Panc1 (cell line): ENCODE results near the gene SHC3. TPM values are rescaled to one million over a fixed set of nuclear protein-coding genes. Genes with fewer than 3 reads are reported as not detected.

Source experiments
- ATAC-seq: fragments of 200-7000 bp; cut with Tn5 transposase; 2 replicates; pipeline ENCODE4 v1.9.1; 2020; ENCODE audit warnings: mild to moderate bottlenecking, moderate library complexity
- BruUV-seq: library from RNA; stranded (reverse); fragments of 400-500 nt; replicated peaks from 2 replicates; lab custom pipeline; 2021; lab: Mats Ljungman, UMichigan
- CTCF ChIA-PET: fragments of 300-600 bp; sonication (Branson Sonifier 250); formaldehyde crosslinking; loops from one replicate; lab custom pipeline; 2022; ENCODE audit warnings: antibody characterized with exemption; lab: Charles Lee
- POLR2A ChIA-PET: fragments of 300-600 bp; sonication (Branson Sonifier 250); formaldehyde crosslinking; loops from one replicate; lab custom pipeline; 2022; ENCODE audit warnings: antibody characterized with exemption; lab: Charles Lee
- DNase-seq: peaks from one replicate; pipeline ENCODE4 v3.0.0-alpha.2; 2010; ENCODE audit warnings: low read depth, low spot score
- H3K27ac ChIP-seq: 2 replicates; pipeline ENCODE4 v1.5.1; 2011; ENCODE audit warnings: mild to moderate bottlenecking, low read length, inconsistent platforms
- H3K27me3 ChIP-seq: fragments of 200-500 bp; sonication (Bioruptor generic); 2 replicates; pipeline ENCODE4 v1.6.0; 2014; ENCODE audit warnings: low read length, inconsistent platforms; ENCODE audit not compliant: control insufficient read depth, insufficient read depth
- H3K36me3 ChIP-seq: fragments of 200-500 bp; sonication (Bioruptor generic); 2 replicates; pipeline ENCODE4 v1.5.1; 2014; ENCODE audit warnings: inconsistent platforms, mild to moderate bottlenecking, low read length, moderate library complexity; ENCODE audit not compliant: control insufficient read depth, insufficient read depth
- H3K4me1 ChIP-seq: 2 replicates; pipeline ENCODE4 v1.5.1; 2011; ENCODE audit warnings: inconsistent platforms, mild to moderate bottlenecking, low read length, moderate library complexity; ENCODE audit not compliant: control insufficient read depth, insufficient read depth
- H3K4me3 ChIP-seq, 2 experiments: 2 replicates each; pipeline ENCODE4 v1.5.1; 2011 to 2012; ENCODE audit warnings: low read depth in 2 of 2, low read length in 2 of 2, mild to moderate bottlenecking in 2 of 2, inconsistent platforms in 1 of 2, moderate library complexity in 1 of 2
- H3K9me3 ChIP-seq: fragments of 200-500 bp; sonication (Bioruptor generic); 2 replicates; pipeline ENCODE4 v1.5.1; 2014; ENCODE audit warnings: low read depth, mild to moderate bottlenecking, inconsistent platforms, low read length, moderate library complexity; ENCODE audit not compliant: control insufficient read depth, insufficient read depth
- POLR2AphosphoS5 ChIP-seq: IDR thresholded peaks from 2 replicates; pipeline ENCODE4 v1.6.1; 2012; ENCODE audit warnings: mild to moderate bottlenecking, low read depth, low read length, moderate library complexity
- SIN3A ChIP-seq: IDR thresholded peaks from 2 replicates; pipeline ENCODE4 v1.6.1; 2012; ENCODE audit warnings: low read depth, mild to moderate bottlenecking, low read length, moderate library complexity, borderline replicate concordance; ENCODE audit not compliant: insufficient read depth
- TCF7L2 ChIP-seq: IDR thresholded peaks from 2 replicates; pipeline ENCODE4 v1.6.1; 2011; ENCODE audit warnings: mild to moderate bottlenecking, low read depth, low read length, inconsistent platforms
- in situ Hi-C: cut with HindIII; loops from 2 replicates; pipeline ENCODE4 v1.10.0; 2016; ENCODE audit warnings: low sequenced_read_pairs, low pct_unique_long_range_greater_than_20kb
- intact Hi-C: fragments of 100-400 bp; cut with micrococcal nuclease; formaldehyde crosslinking; loops from one replicate; pipeline ENCODE4 v1.10.0; 2022; ENCODE audit not compliant: unreplicated experiment
- total RNA-seq: library from RNA; stranded (reverse); gene quantifications from one replicate; pipeline ENCODE4 v1.2.1, GENCODE V29; 2021; ENCODE audit not compliant: unreplicated experiment
- TF ChIP-seq, protein P1 (sequence below), 2 experiments: IDR thresholded peaks; 2 replicates each; pipeline ENCODE4 v1.6.1; 2011 to 2012; ENCODE audit warnings: low read depth in 2 of 2, control low read depth in 1 of 2, low read length in 1 of 2, mild to moderate bottlenecking in 1 of 2, moderate library complexity in 1 of 2; ENCODE audit not compliant: insufficient read depth in 1 of 2
- TF ChIP-seq, protein P2 (sequence below): fragments of 450-650 bp; IDR thresholded peaks from 2 replicates; pipeline ENCODE4 v1.5.1; 2017; ENCODE audit warnings: mild to moderate bottlenecking

SHC3 gene
- total RNA-seq, 1 experiment from 2014 or later = 1.7 TPM

DNA sequence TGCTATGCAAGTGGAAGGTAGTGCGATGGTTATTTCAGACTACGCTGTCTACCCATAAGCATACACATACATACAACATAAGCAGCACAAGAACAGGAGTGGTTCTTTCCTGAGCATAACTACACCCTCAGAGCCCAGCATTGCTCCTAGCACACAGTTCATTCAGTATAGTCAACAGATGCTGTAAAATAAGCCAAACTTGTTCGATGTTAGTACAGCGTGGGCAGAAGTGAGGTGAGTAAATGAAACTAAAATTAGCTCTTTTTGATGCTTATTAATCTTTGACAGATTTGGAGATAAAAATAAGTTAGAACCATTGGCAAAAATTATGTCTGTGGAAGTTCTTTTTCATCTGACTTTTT, 139.5 kb downstream of the SHC3 start:
- POLR2A ChIA-PET = no interaction called here
- Histone ChIP-seq H3K9me3 (no peaks in the 10 kb centered on the region), H3K27me3 (no peaks in the 10 kb centered on the region), H3K36me3 (no peaks in the 10 kb centered on the region), H3K4me1 (no peaks in the 10 kb centered on the region), H3K27ac (no peak overlapping the region), H3K4me3 (no peak overlapping the region)
- DNase-seq = no peak
- CTCF ChIA-PET = no interaction called here
- intact Hi-C loops = no loop called here
- in situ Hi-C loops = no loop called here
- TF ChIP-seq POLR2AphosphoS5 (no peak), TCF7L2 (no peak), SIN3A (no peak)
- TF ChIP-seq, protein P1, sequence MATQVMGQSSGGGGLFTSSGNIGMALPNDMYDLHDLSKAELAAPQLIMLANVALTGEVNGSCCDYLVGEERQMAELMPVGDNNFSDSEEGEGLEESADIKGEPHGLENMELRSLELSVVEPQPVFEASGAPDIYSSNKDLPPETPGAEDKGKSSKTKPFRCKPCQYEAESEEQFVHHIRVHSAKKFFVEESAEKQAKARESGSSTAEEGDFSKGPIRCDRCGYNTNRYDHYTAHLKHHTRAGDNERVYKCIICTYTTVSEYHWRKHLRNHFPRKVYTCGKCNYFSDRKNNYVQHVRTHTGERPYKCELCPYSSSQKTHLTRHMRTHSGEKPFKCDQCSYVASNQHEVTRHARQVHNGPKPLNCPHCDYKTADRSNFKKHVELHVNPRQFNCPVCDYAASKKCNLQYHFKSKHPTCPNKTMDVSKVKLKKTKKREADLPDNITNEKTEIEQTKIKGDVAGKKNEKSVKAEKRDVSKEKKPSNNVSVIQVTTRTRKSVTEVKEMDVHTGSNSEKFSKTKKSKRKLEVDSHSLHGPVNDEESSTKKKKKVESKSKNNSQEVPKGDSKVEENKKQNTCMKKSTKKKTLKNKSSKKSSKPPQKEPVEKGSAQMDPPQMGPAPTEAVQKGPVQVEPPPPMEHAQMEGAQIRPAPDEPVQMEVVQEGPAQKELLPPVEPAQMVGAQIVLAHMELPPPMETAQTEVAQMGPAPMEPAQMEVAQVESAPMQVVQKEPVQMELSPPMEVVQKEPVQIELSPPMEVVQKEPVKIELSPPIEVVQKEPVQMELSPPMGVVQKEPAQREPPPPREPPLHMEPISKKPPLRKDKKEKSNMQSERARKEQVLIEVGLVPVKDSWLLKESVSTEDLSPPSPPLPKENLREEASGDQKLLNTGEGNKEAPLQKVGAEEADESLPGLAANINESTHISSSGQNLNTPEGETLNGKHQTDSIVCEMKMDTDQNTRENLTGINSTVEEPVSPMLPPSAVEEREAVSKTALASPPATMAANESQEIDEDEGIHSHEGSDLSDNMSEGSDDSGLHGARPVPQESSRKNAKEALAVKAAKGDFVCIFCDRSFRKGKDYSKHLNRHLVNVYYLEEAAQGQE (IDR thresholded peaks at IDR 0.05; ENCODE audit: insufficient read depth in 1 of 2, low read depth in 2 of 2, low read length in 1 of 2) = no peak
- TF ChIP-seq, protein P2, sequence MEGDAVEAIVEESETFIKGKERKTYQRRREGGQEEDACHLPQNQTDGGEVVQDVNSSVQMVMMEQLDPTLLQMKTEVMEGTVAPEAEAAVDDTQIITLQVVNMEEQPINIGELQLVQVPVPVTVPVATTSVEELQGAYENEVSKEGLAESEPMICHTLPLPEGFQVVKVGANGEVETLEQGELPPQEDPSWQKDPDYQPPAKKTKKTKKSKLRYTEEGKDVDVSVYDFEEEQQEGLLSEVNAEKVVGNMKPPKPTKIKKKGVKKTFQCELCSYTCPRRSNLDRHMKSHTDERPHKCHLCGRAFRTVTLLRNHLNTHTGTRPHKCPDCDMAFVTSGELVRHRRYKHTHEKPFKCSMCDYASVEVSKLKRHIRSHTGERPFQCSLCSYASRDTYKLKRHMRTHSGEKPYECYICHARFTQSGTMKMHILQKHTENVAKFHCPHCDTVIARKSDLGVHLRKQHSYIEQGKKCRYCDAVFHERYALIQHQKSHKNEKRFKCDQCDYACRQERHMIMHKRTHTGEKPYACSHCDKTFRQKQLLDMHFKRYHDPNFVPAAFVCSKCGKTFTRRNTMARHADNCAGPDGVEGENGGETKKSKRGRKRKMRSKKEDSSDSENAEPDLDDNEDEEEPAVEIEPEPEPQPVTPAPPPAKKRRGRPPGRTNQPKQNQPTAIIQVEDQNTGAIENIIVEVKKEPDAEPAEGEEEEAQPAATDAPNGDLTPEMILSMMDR = no peak
- no TSS peak for BruUV-seq
- no peak for ATAC-seq

DNA sequence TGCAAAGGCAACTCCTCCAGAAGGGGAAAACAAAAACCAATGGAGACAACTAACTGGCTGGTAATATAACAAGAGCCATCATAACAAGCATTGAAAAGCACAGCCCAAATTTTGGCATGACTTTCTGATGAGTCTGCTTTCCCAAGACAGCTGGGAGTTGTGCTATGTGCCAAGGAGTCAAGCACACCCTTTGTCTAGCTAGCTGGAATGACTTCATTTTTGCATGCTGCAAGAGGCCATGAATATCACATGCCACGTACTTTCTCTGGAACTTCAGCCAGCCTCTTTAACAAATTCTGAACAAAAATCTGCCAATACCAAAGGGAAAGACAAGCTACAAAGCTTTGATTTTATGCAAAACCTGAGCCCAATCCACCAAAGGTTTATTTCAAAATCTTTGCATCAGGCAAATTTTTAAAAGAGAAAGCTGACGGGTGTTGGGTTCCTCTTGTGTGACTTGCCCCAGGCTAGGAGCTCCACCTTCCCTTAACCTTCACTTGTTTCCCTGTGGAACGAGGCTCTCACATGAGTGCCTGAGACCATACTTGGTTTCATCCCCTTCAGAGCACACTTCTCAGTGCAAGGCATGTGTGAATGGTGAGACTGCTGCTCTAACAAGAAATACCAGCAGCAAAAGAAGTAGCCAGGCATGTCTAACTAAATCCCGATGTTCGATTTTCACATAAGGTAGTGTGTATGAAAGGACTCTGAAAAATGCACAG, 140.1 kb downstream of the SHC3 start:
- no peaks in the 10 kb centered on the region for H3K27me3 ChIP-seq
- BruUV-seq = no TSS peak
- POLR2A ChIA-PET = no interaction called here

More for the DNA sequence above, 140.1 kb downstream of the SHC3 start:
- no peaks in the 10 kb centered on the region for H3K9me3 ChIP-seq
- no peak overlapping the region for H3K27ac ChIP-seq
- CTCF ChIA-PET = no interaction called here
- ATAC-seq (no peak), DNase-seq (no peak)
- in situ Hi-C loops (no loop called here), intact Hi-C loops (no loop called here)
- no peak overlapping the region for H3K4me3 ChIP-seq
- no peaks in the 10 kb centered on the region for H3K36me3 ChIP-seq
- no peaks in the 10 kb centered on the region for H3K4me1 ChIP-seq
- TF ChIP-seq, protein P2 = no peak
- TF ChIP-seq, protein P1 (IDR thresholded peaks at IDR 0.05; ENCODE audit: insufficient read depth in 1 of 2, low read depth in 2 of 2, low read length in 1 of 2) = no peak
- TF ChIP-seq SIN3A = no peak
- no peak for TF ChIP-seq POLR2AphosphoS5
- no peak for TF ChIP-seq TCF7L2
